Measurements from ENCODE around the gene TOM1.

TOM1 gene

DNA sequence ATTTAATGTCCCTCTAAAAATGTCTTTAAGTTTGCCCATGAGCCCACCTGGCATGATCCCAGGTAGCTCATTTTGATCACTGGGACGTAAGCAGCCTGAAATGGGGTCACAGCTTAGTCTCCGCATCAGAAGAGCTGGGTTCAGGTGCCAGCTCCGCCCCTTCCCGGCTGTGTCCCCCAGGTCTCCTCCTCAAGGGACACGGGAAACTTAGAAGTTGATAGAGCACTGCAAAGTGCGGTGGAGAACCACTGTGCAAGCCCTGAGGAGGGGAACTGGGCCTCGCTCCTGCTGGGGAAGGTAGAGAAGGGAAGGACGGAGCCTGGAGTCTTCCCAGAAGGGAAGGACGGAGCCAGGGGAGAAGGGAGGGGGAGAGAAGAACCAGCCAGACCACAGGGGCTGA lies 7.7 kb downstream of the TOM1 start:
- no peak for DNase-seq (ENCODE audit: low read depth in 2 of 2)

GRCh38 chr22:35307892-35308291 lies 8.2 kb downstream of the TOM1 start:
- no peak for DNase-seq (ENCODE audit: low read depth in 2 of 2)

DNA sequence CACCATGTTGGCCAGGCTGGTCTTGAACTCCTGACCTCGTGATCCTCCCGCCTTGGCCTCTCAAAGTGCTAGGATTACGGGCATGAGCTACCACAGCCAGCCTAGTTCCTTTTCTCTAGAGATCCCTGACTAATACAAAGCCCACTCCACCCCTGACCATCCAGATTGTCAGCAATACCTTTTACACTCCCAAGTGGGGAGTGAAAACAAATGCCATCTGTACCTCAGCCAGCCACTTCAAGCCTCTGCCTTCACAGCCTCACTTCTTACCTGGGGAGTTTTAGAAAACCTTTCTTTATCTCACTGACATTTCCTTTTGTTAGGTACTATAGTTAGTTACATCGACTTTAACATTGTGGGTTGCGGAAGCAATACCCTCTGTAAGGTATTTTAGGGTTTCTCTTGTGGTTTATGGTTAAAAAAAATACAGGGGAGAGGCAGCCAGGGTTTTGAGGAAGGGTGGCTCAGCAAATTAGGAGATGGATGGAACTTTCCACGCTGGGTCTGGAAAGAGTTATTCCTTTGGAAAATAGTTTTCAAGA lies 8.9 kb downstream of the TOM1 start:
- DNase-seq (ENCODE audit: low read depth in 2 of 2), result no peak

- DNase-seq (ENCODE audit: low read depth in 2 of 2), result no peak
Measured at GRCh38 chr22:35310556-35311550, 11.2 kb downstream of the TOM1 start.

GRCh38 chr22:35311551-35311999 lies 11.9 kb downstream of the TOM1 start:
- DNase-seq (ENCODE audit: low read depth in 2 of 2), result no peak

GRCh38 chr22:35312198-35313059 lies 12.7 kb downstream of the TOM1 start:
- no peak for DNase-seq (ENCODE audit: low read depth in 2 of 2)

- no peak for DNase-seq (ENCODE audit: low read depth in 2 of 2)
Measured at GRCh38 chr22:35313311-35314121, 13.8 kb downstream of the TOM1 start.

DNA sequence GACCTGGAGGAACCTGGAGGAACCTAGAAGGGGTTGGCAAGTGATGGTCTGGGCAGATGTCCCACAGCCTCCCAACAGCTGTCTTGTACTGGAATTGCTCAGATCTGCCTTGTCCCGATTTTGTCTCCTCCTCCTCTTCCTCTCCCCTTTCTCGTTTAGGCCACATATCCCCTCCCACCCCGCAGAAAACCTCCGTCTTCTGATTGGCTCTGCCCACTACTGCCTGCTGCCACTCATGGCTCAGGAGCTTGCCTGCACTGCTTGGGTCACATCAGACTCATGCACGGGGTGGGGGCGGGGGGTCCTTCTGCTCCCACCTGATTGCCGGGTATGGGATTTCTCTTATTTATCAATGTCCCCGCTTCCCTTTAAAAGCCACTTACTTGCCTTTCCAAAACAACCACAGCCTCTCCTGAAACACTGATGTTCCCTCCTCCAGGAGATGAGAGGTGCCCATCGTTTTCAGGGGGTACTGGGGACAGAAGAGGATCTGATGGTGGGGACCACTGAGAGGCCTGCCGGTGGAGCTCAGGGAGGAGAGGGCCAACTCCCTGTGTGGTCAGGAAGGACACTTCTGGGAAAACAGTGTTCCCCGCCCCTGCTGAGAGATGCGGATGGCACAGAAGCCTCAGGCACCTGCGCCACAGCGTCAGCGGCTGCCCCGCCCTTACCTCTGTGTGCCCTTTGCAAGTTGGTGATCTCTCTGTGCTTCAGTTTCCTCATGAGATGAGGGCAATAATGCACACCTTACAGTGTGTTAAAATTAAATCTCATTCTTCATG lies 14.7 kb downstream of the TOM1 start:
- DNase-seq (ENCODE audit: low read depth in 2 of 2), result no peak

DNA sequence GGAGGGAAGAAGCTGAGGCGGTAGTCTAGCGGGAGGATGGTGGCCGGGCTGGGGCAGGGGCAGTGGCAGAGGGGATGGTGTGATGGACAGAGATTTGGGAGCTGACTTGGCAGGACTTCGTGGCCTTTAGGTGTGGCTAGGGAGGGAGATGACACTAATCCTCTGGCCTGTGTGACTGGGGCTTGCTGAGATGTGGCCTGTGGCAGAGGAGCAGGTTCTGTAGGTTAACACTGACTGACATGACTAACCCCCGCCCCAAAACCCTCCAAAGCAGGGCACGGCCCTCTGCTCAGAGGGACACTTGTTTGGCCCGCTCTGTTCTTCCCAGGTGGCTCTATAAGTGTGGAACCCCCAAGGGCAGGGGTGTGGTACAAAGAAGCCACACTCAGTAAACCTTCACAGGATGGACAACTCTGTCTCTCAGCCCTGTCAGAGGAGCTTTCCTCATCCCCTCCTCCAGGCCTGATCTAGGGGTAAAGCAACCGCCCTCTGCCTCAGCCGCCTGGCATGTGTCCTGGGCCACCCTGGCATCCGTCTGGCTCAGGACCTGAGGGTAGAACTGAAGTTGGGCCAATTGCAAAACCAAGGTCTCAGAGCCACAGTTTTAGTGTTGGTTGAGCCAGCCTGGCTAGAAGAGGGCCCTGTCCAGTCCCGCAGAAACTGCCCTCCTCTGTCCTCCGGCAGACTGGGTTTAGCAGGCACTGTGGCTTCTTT lies 15.6 kb downstream of the TOM1 start:
- DNase-seq (ENCODE audit: low read depth in 2 of 2), result no peak

GRCh38 chr22:35315855-35316745 lies 16.4 kb downstream of the TOM1 start:
- DNase-seq (ENCODE audit: low read depth in 2 of 2), result no peak

GRCh38 chr22:35316751-35317150 lies 17.1 kb downstream of the TOM1 start:
- DNase-seq (ENCODE audit: low read depth in 2 of 2), result no peak

- DNase-seq (ENCODE audit: low read depth in 2 of 2), result no peak
Measured at GRCh38 chr22:35317680-35318290, 18.1 kb downstream of the TOM1 start.

DNA sequence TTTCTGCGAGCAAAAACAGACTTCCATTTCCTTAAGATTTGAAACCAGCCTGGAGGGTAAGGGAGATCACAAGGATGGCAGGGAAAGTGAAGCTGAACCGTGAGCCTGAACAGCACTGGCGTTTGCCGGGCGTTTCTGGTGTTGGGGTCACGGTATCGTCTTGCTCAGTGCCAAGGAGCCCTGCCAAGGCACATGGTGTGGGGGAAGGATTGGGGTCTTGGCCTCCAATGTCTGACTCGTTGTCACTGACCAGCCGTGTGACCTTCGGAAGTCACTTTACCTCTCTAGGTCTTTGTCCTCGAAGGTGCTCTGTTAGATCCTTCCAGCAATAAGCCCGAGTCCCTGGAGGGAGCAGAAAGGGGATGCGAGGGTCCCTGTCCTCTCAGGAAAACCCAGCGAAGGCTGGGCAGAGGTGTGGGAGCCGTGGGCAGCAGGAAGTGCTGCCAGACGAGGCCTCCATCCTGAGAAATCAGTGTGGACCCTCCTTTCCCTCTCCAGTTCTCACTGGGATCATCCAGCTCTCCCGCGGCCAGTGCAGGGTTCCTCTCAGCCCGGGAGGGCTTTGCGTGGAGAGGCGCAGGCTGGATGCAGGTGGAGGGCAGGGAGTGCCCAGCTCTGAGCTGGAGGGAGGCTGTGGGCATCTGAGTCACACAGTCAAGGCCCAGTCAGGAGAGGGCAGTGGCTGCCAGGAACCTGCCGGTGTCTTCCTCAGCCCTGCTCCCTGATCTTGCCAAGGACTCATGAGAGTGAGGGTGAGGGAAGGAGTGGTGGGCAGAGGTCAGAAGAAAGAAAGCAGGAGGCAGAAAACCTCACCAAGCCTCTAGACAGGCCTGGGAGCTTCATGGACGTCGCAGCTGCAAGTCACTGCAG lies 18.9 kb downstream of the TOM1 start:
- no peak for DNase-seq (ENCODE audit: low read depth in 2 of 2)

GRCh38 chr22:35319244-35319985 lies 19.7 kb downstream of the TOM1 start:
- no peak for DNase-seq (ENCODE audit: low read depth in 2 of 2)

DNA sequence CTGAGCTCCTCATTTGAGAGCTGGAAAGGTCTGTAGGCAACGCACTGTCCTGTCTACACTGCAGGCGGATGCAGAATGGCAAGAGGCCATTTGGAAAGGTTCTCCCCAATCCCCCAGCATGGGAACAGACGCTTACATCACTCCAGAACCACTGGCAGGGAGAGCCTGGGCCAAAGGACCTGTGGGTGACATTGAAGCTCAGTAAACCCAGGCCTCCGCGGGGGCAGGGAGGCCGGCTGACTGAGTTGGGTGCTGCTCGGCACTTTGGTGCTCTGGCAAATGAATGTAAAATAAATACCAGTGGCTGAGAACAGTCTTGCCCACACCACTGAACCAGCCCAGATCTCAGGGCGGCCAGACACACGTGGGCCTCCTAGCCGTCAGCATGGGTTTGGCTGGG lies 22.4 kb downstream of the TOM1 start:
- DNase-seq (ENCODE audit: low read depth in 2 of 2), result no peak

DNA sequence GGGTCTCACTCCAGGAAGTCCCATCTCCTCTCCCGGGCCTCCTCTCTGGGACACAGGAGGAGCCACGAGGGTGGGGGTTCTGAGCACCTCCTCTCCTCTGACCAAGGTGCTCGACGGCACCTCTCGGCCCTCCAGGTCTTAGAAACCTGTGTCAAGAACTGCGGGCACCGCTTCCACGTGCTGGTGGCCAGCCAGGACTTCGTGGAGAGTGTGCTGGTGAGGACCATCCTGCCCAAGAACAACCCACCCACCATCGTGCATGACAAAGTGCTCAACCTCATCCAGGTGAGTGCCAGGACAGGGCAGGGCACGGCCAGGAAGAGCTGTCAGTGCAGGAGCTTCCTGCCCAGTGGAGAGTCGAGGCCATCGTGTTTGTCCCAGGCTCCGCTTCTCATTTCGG lies 23.2 kb downstream of the TOM1 start:
- DNase-seq (ENCODE audit: low read depth in 2 of 2), result no peak

- no peak for DNase-seq (ENCODE audit: low read depth in 2 of 2)
Measured at GRCh38 chr22:35323305-35323704, 23.6 kb downstream of the TOM1 start.
